ENCODE data around the gene TK1.
"Not testable (repeated sequence)": the region's sequence is repeated elsewhere in the genome, so short reads cannot be mapped to it uniquely, and the experiment has no call there.

TK1 gene

DNA sequence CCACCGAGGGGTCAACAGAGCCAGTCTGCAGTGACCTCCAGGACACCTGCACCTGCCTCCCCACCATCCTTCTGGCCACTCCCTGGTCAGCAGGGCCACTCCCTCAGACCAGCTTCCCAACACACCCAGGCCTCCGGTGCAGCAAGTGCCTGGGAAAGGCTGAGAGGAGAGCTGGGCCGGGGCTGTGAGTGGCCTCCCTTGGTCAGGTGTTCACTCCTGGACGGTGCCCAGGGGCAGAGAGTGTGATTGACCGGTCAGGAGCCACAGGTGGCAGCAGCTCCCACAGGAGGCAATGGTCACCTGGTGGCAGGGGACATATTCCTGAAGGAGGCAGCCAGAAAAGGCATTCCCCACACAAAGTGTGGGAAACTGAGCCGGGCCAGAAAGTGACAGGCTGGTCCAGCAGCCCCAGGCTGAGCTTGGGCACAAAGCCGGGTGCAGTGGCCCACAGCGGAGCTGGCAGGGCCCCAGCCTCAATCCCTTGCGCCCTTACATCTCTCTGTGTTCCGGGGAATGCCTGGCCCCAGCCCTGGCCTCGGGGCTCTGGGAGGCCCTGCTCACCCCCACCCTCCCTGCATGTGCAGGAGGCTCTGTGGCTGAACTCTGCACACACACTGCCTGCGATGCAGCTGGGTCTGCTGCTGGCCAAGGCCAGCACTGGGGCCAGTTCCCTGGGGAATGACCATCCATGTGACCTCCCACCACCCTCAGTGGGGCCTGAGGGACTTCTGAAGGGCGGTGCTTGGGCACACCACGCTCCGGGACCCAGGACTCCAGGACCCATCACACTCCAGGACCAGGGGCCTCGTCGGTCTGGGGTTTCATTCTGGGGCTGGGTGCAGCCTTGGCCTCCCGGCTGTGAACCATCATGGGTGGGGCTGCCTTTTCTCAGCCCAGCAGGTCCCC is 41.9 kb downstream of the TK1 start:
- no peaks in the 10 kb centered on the region for H3K36me3 ChIP-seq (ENCODE audit: control insufficient read depth, insufficient read depth, low read length)
- H3K27ac ChIP-seq (ENCODE audit: low read depth, low read length) = no peak overlapping the region
- no peak overlapping the region for H3K9ac ChIP-seq (ENCODE audit: low read depth, low read length)
- H3K9me3 ChIP-seq (ENCODE audit: control insufficient read depth, insufficient read depth, low read length) = no peaks in the 10 kb centered on the region
- no peak overlapping the region for H3K4me3 ChIP-seq (ENCODE audit: low read depth, low read length)
- no peaks in the 10 kb centered on the region for H3K4me1 ChIP-seq (ENCODE audit: control insufficient read depth, insufficient read depth, low read length)
- no peaks in the 10 kb centered on the region for H3K27me3 ChIP-seq (ENCODE audit: control insufficient read depth, insufficient read depth, low read length)

DNA sequence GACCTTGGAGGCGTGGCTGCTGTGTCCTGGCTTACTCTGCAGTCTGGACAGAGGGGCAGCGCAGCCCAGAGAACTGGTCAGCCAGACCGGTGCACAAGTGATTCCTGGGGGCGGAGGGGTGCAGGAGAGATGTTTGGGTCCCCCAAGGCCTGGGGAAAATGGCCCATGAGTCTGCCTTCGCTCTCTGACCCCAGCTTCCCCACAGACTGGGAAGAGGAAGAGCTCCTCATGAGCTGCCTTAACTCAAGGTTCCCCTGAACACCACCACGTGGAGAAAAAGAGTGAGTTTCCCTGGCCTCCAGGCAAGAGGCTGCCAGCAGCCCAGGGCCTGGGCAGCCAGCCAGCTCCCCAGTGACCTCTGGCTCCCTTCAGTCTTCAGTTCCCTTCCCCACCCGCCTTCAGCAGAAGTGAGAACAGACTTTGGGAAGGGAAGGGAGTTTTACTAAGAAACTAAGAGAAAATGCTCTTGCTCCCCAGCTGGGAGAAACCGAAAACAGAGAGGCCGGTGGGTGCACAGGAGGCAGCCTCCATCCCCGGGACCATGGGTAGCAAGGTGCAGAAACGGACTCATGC is 42.6 kb downstream of the TK1 start:
- H3K9ac ChIP-seq (ENCODE audit: low read depth, low read length) = no peak overlapping the region
- no peak overlapping the region for H3K4me3 ChIP-seq (ENCODE audit: low read depth, low read length)
- H3K9me3 ChIP-seq (ENCODE audit: control insufficient read depth, insufficient read depth, low read length) = no peaks in the 10 kb centered on the region
- no peaks in the 10 kb centered on the region for H3K36me3 ChIP-seq (ENCODE audit: control insufficient read depth, insufficient read depth, low read length)
- no peaks in the 10 kb centered on the region for H3K4me1 ChIP-seq (ENCODE audit: control insufficient read depth, insufficient read depth, low read length)
- H3K27ac ChIP-seq (ENCODE audit: low read depth, low read length) = no peak overlapping the region
- no peaks in the 10 kb centered on the region for H3K27me3 ChIP-seq (ENCODE audit: control insufficient read depth, insufficient read depth, low read length)

DNA sequence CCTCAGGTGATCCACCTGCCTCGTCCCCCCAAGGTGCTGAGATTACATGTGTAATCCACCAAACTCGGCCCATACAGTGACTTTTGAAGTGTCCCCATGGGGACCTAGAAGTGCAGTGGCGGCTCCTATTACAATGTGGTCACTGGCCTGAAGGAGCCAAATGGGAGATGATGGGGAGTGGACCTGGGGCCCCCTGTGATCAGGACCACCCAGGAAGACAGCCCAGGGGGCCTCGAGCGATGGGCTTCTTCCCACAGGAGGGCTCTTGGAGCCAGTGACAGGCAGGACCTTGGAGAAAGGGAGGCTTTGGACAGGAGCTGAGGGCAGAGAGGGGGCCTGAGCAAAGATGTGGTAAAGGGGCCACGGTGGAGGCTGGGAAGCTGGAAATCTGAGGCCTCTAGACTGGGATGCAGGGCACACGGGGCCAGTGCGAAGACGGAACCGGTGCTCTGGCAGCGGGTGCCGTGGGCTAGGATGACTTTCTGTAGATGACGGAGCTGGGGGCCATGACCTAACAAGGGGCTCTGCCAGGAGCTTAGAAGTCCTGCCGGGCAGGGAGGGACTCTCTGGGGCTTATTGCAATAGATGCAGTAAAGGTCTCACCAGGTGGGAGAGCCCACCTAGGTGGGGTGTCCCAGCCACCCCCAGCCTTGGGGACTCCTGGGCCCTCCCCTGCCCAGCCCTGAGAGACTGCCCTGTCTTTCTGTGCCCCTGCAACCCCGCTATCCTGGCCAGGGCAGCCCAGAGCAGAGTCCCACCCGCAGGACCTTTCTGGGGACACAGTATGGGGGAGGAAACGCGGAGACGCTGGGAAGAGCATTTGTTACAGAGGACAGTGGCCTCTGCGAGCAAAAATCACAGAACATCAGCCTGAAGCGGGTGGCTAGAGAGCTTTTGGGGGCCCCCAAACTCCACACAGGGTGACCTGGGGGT is 43.4 kb downstream of the TK1 start:
- H3K27ac ChIP-seq (ENCODE audit: low read depth, low read length) = no peak overlapping the region
- no peaks in the 10 kb centered on the region for H3K4me1 ChIP-seq (ENCODE audit: control insufficient read depth, insufficient read depth, low read length)
- no peaks in the 10 kb centered on the region for H3K36me3 ChIP-seq (ENCODE audit: control insufficient read depth, insufficient read depth, low read length)
- no peaks in the 10 kb centered on the region for H3K9me3 ChIP-seq (ENCODE audit: control insufficient read depth, insufficient read depth, low read length)
- H3K4me3 ChIP-seq (ENCODE audit: low read depth, low read length) = no peak overlapping the region
- H3K27me3 ChIP-seq (ENCODE audit: control insufficient read depth, insufficient read depth, low read length) = no peaks in the 10 kb centered on the region
- H3K9ac ChIP-seq (ENCODE audit: low read depth, low read length) = no peak overlapping the region

GRCh38 chr17:78142119-78142861 is 44.6 kb downstream of the TK1 start:
- Histone ChIP-seq H3K4me1 (ENCODE audit: control insufficient read depth, insufficient read depth, low read length) (no peaks in the 10 kb centered on the region), H3K9me3 (ENCODE audit: control insufficient read depth, insufficient read depth, low read length) (no peaks in the 10 kb centered on the region), H3K9ac (ENCODE audit: low read depth, low read length) (no peak overlapping the region), H3K4me3 (ENCODE audit: low read depth, low read length) (no peak overlapping the region), H3K27ac (ENCODE audit: low read depth, low read length) (no peak overlapping the region), H3K27me3 (ENCODE audit: control insufficient read depth, insufficient read depth, low read length) (no peaks in the 10 kb centered on the region), H3K36me3 (ENCODE audit: control insufficient read depth, insufficient read depth, low read length) (no peaks in the 10 kb centered on the region)

DNA sequence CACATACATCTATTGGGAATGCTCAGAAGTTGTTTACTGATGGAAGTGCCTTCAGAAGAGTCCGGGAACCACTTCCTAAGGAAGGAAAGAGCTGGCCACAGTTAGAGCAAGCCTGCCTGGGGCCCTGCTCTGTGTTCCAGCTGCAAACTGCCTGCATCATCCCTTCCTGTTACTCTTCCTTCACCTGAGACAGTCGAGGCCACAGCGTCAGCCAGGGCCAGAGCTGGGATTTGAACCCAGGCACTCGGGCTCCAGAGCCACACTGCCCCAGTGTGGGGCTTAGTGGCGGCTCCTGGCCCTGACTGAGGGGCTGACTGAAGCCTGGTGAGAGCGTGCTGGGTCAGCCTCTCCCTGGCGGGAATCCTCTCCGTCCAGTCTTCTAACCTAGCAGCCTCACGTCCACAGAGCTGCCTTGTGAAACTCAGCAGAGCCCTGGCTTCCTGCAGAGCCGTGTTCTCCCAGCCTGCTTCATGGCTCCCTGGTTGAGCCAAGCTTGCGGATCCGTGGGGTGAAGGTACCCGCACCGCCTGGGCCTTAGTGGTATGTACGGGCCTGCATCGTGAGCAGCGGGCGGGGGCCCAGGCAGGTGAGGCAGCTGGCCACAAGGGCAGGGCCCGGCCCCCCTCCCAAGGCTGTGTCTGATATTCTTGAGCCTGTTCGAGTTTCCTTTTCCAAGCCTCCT is 45.3 kb downstream of the TK1 start:
- no peaks in the 10 kb centered on the region for H3K9me3 ChIP-seq (ENCODE audit: control insufficient read depth, insufficient read depth, low read length)
- H3K36me3 ChIP-seq (ENCODE audit: control insufficient read depth, insufficient read depth, low read length) = no peaks in the 10 kb centered on the region
- no peak overlapping the region for H3K9ac ChIP-seq (ENCODE audit: low read depth, low read length)
- H3K27me3 ChIP-seq (ENCODE audit: control insufficient read depth, insufficient read depth, low read length) = no peaks in the 10 kb centered on the region
- no peak overlapping the region for H3K4me3 ChIP-seq (ENCODE audit: low read depth, low read length)
- H3K27ac ChIP-seq (ENCODE audit: low read depth, low read length) = no peak overlapping the region
- no peaks in the 10 kb centered on the region for H3K4me1 ChIP-seq (ENCODE audit: control insufficient read depth, insufficient read depth, low read length)

GRCh38 chr17:78140169-78141051 is 46.4 kb downstream of the TK1 start:
- Histone ChIP-seq H3K4me1 (ENCODE audit: control insufficient read depth, insufficient read depth, low read length) (no peaks in the 10 kb centered on the region), H3K27me3 (ENCODE audit: control insufficient read depth, insufficient read depth, low read length) (no peaks in the 10 kb centered on the region), H3K27ac (ENCODE audit: low read depth, low read length) (no peak overlapping the region), H3K9ac (ENCODE audit: low read depth, low read length) (no peak overlapping the region), H3K9me3 (ENCODE audit: control insufficient read depth, insufficient read depth, low read length) (no peaks in the 10 kb centered on the region), H3K36me3 (ENCODE audit: control insufficient read depth, insufficient read depth, low read length) (no peaks in the 10 kb centered on the region), H3K4me3 (ENCODE audit: low read depth, low read length) (peak overlapping the region; percentile 37)

DNA sequence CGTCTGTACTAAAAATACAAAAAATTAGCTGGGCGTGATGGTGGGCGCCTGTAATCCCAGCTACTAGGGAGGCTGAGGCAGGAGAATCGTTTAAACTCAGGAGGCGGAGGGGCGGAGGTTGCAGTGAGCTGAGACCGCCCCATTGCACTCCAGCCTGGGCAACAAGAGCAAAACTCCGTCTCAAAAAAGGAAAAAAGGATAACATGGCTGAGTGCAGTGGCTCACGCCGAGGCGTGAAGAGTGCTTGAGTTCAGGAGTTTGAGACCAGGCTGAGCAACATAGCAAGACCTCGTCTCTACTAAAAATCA is 47.0 kb downstream of the TK1 start:
- not testable (repeated sequence) for H3K4me1 ChIP-seq (ENCODE audit: control insufficient read depth, insufficient read depth, low read length); H3K27ac ChIP-seq (ENCODE audit: low read depth, low read length)

GRCh38 chr17:78138204-78139060 is 48.4 kb downstream of the TK1 start:
- H3K27me3 ChIP-seq (ENCODE audit: control insufficient read depth, insufficient read depth, low read length) = peaks cover 8% of the 10 kb centered on the region
- H3K27ac ChIP-seq (ENCODE audit: low read depth, low read length) = no peak overlapping the region
- H3K9ac ChIP-seq (ENCODE audit: low read depth, low read length) = no peak overlapping the region
- no peaks in the 10 kb centered on the region for H3K4me1 ChIP-seq (ENCODE audit: control insufficient read depth, insufficient read depth, low read length)
- no peak overlapping the region for H3K4me3 ChIP-seq (ENCODE audit: low read depth, low read length)
- no peaks in the 10 kb centered on the region for H3K36me3 ChIP-seq (ENCODE audit: control insufficient read depth, insufficient read depth, low read length)
- H3K9me3 ChIP-seq (ENCODE audit: control insufficient read depth, insufficient read depth, low read length) = no peaks in the 10 kb centered on the region

More for the DNA sequence above, 47.0 kb downstream of the TK1 start:
- H3K27me3 ChIP-seq (ENCODE audit: control insufficient read depth, insufficient read depth, low read length); H3K9me3 ChIP-seq (ENCODE audit: control insufficient read depth, insufficient read depth, low read length); H3K4me3 ChIP-seq (ENCODE audit: low read depth, low read length); H3K36me3 ChIP-seq (ENCODE audit: control insufficient read depth, insufficient read depth, low read length); H3K9ac ChIP-seq (ENCODE audit: low read depth, low read length): not testable (repeated sequence)

Measured in HUES48 (cell line).